PC-9 (cell line): ENCODE results near the gene SETBP1. TPM values are rescaled to one million over a fixed set of nuclear protein-coding genes. Genes with fewer than 3 reads are reported as not detected.

ENCODE experiments used
- BruUV-seq: library from RNA; stranded (reverse); fragments of 400-500 nt; replicated peaks from 2 replicates; lab custom pipeline; 2021; lab: Mats Ljungman, UMichigan
- CTCF ChIA-PET: fragments of 300-600 bp; sonication (Branson Sonifier 250); formaldehyde crosslinking; loops from one replicate; lab custom pipeline; 2022; ENCODE audit warnings: antibody characterized with exemption; lab: Charles Lee
- POLR2A ChIA-PET: fragments of 300-600 bp; sonication (Branson Sonifier 250); formaldehyde crosslinking; loops from one replicate; lab custom pipeline; 2022; ENCODE audit warnings: antibody characterized with exemption; ENCODE audit not compliant: unreplicated experiment; lab: Charles Lee
- DNase-seq, 2 experiments: peaks; one replicate each; pipeline versions ENCODE4 v3.0.0 to v3.0.0-alpha.2; 2015 to 2022; ENCODE audit warnings: mixed read lengths in 1 of 2
- H2AFZ ChIP-seq: fragments of 200-600 bp; sonication (generic); 2 replicates; pipeline ENCODE4 v1.8.1; 2017; ENCODE audit warnings: antibody characterized with exemption
- H3F3A ChIP-seq: fragments of 200-600 bp; sonication (generic); 2 replicates; pipeline ENCODE4 v1.8.1; 2017; ENCODE audit warnings: antibody characterized with exemption, mild to moderate bottlenecking, low read depth; ENCODE audit not compliant: insufficient read depth
- H3K27ac ChIP-seq: fragments of 200-600 bp; sonication (generic); 2 replicates; pipeline ENCODE4 v1.6.1; 2016; ENCODE audit warnings: mixed run types
- H3K27me3 ChIP-seq: fragments of 200-600 bp; sonication (generic); 2 replicates; pipeline ENCODE4 v1.6.1; 2016; ENCODE audit warnings: low read depth, mixed run types; ENCODE audit not compliant: insufficient read depth
- H3K36me3 ChIP-seq: fragments of 200-600 bp; sonication (generic); 2 replicates; pipeline ENCODE4 v1.6.1; 2016; ENCODE audit warnings: low read depth, mixed run types
- H3K4me1 ChIP-seq: fragments of 200-600 bp; sonication (generic); replicated peaks from 2 replicates; pipeline ENCODE4 v1.6.1; 2016; ENCODE audit warnings: mixed run types; ENCODE audit not compliant: insufficient read depth
- H3K4me2 ChIP-seq: fragments of 200-600 bp; sonication (generic); 2 replicates; pipeline ENCODE4 v1.6.1; 2017; ENCODE audit warnings: mixed run types
- H3K4me3 ChIP-seq: fragments of 200-600 bp; sonication (generic); 2 replicates; pipeline ENCODE4 v1.6.1; 2016; ENCODE audit warnings: mixed run types
- H3K79me2 ChIP-seq: fragments of 200-600 bp; sonication (generic); 2 replicates; pipeline ENCODE4 v1.6.1; 2017; ENCODE audit warnings: low read depth, mixed run types
- H3K9me2 ChIP-seq: fragments of 200-600 bp; sonication (generic); 2 replicates; pipeline ENCODE4 v1.8.1; 2017; ENCODE audit warnings: mild to moderate bottlenecking; ENCODE audit not compliant: insufficient read depth
- H3K9me3 ChIP-seq: fragments of 200-600 bp; sonication (generic); 2 replicates; pipeline ENCODE4 v1.8.1; 2016; ENCODE audit warnings: low read depth; ENCODE audit not compliant: insufficient read depth
- H4K20me1 ChIP-seq: fragments of 200-600 bp; sonication (generic); 2 replicates; pipeline ENCODE4 v1.8.1; 2017; ENCODE audit not compliant: insufficient read depth
- CTCF ChIP-seq: fragments of 200-600 bp; sonication (generic); conservative IDR thresholded peaks from 2 replicates; pipeline ENCODE4 v1.6.1; 2017; ENCODE audit warnings: mixed run types, antibody characterized with exemption, mild to moderate bottlenecking, moderate library complexity
- EZH2 ChIP-seq: fragments of 200-600 bp; sonication (generic); IDR thresholded peaks from 2 replicates; pipeline ENCODE4 v1.8.0; 2017; ENCODE audit warnings: antibody characterized with exemption, low read depth
- intact Hi-C: fragments of 100-400 bp; cut with micrococcal nuclease; formaldehyde crosslinking; loops from one replicate; pipeline ENCODE4 v1.10.0; 2022; ENCODE audit not compliant: unreplicated experiment
- total RNA-seq: library from RNA; stranded (reverse); gene quantifications from 2 replicates; pipeline ENCODE4 v1.2.3, GENCODE V29; 2021

Gene SETBP1
- total RNA-seq, 1 experiment from 2014 or later, result 9.0 TPM

GRCh38 chr18:44949967-44950366, 269.3 kb downstream of the SETBP1 start:
- no peaks in the 10 kb centered on the region for H3K4me1 ChIP-seq
- no peak for TF ChIP-seq CTCF
- TF ChIP-seq EZH2, result no peak
- BruUV-seq, result no TSS peak
- no peaks in the 10 kb centered on the region for H4K20me1 ChIP-seq
- POLR2A ChIA-PET, result no interaction called here
- H3K4me3 ChIP-seq, result no peak overlapping the region
- intact Hi-C loops, result no loop called here
- H3K36me3 ChIP-seq, result no peaks in the 10 kb centered on the region
- H3K27me3 ChIP-seq, result no peaks in the 10 kb centered on the region
- H3K9me3 ChIP-seq, result no peaks in the 10 kb centered on the region
- H3K4me2 ChIP-seq, result no peak overlapping the region
- no peaks in the 10 kb centered on the region for H3F3A ChIP-seq
- no peaks in the 10 kb centered on the region for H3K79me2 ChIP-seq
- H2AFZ ChIP-seq, result no peak overlapping the region
- CTCF ChIA-PET, result no interaction called here
- H3K27ac ChIP-seq, result no peak overlapping the region
- DNase-seq, result no peak
- H3K9me2 ChIP-seq, result no peaks in the 10 kb centered on the region

- BruUV-seq, result no TSS peak
- DNase-seq, result no peak
- Histone ChIP-seq H3K4me3 (no peak overlapping the region), H3K27ac (no peak overlapping the region), H3F3A (no peaks in the 10 kb centered on the region), H3K4me1 (no peaks in the 10 kb centered on the region), H3K27me3 (no peaks in the 10 kb centered on the region), H3K9me2 (no peaks in the 10 kb centered on the region), H2AFZ (no peak overlapping the region), H3K9me3 (no peaks in the 10 kb centered on the region), H3K79me2 (no peaks in the 10 kb centered on the region), H3K36me3 (no peaks in the 10 kb centered on the region), H4K20me1 (no peaks in the 10 kb centered on the region), H3K4me2 (no peak overlapping the region)
- intact Hi-C loops, result no loop called here
- CTCF ChIA-PET, result no interaction called here
- POLR2A ChIA-PET, result no interaction called here
- no peak for TF ChIP-seq EZH2
- TF ChIP-seq CTCF, result no peak
Measured at GRCh38 chr18:44950685-44951195, 270.1 kb downstream of the SETBP1 start.

GRCh38 chr18:44951748-44952147, 271.1 kb downstream of the SETBP1 start:
- POLR2A ChIA-PET, result no interaction called here
- Histone ChIP-seq H3K9me2 (no peaks in the 10 kb centered on the region), H2AFZ (no peak overlapping the region), H3F3A (no peaks in the 10 kb centered on the region), H3K4me1 (no peaks in the 10 kb centered on the region), H3K9me3 (no peaks in the 10 kb centered on the region), H4K20me1 (no peaks in the 10 kb centered on the region; the same call in 1 of the 2 replicates), H3K4me3 (no peak overlapping the region), H3K36me3 (no peaks in the 10 kb centered on the region), H3K79me2 (no peaks in the 10 kb centered on the region), H3K4me2 (no peak overlapping the region), H3K27me3 (no peaks in the 10 kb centered on the region), H3K27ac (no peak overlapping the region)
- CTCF ChIA-PET, result no interaction called here
- BruUV-seq, result no TSS peak
- no peak for TF ChIP-seq CTCF
- TF ChIP-seq EZH2, result no peak
- no peak for DNase-seq
- intact Hi-C loops, result no loop called here
